Left lung (tissue), 10 donors: ENCODE data around the gene GATA1. TPM values are rescaled to one million over a fixed set of nuclear protein-coding genes. Genes with fewer than 3 reads are reported as not detected.

Source experiments
- ATAC-seq: fragments of 200-7000 bp; cut with Tn5 transposase; one replicate; pipeline ENCODE4 v1.9.1; 2020; ENCODE audit warnings: moderate library complexity
- DNase-seq, 4 donors: peaks; one replicate each; pipeline ENCODE4 v3.0.0-alpha.2; 2013 to 2020
- H3K27ac ChIP-seq, 2 donors: fragments of 200-600 bp; sonication (generic) in 1 of 2; one replicate each; pipeline versions ENCODE4 v1.5.0 to v1.8.0; 2020 to 2021
- H3K27me3 ChIP-seq, 2 donors: fragments of 200-600 bp; sonication (generic) in 1 of 2; one replicate each; pipeline versions ENCODE4 v1.5.0 to v1.8.0; 2020 to 2021
- H3K36me3 ChIP-seq, 2 donors: fragments of 200-600 bp; sonication (generic) in 1 of 2; one replicate each; pipeline versions ENCODE4 v1.5.0 to v1.8.0; 2020 to 2021
- H3K4me1 ChIP-seq, 2 donors: fragments of 200-600 bp; one replicate each; pipeline ENCODE4 v1.8.0; 2021
- H3K4me3 ChIP-seq, 2 donors: fragments of 200-600 bp; sonication (generic) in 1 of 2; one replicate each; pipeline versions ENCODE4 v1.5.0 to v1.8.0; 2020 to 2021; ENCODE audit warnings: mild to moderate bottlenecking in 1 of 2
- H3K9me3 ChIP-seq, 2 donors: fragments of 200-600 bp; sonication (generic) in 1 of 2; one replicate each; pipeline versions ENCODE4 v1.5.0 to v1.8.0; 2020 to 2021
- intact Hi-C, 2 donors: fragments of 100-400 bp; cut with DNase I; formaldehyde crosslinking; loops; one replicate each; pipeline versions ENCODE4 v1.11.2 to v1.14.2; 2022
- polyA plus RNA-seq, 6 donors: library from polyadenylated mRNA; unstranded; fragments of 120-200 nt; gene quantifications; one replicate each; pipeline ENCODE4 v1.2.1, GENCODE V29; 2013; ENCODE audit not compliant: insufficient read length in 6 of 6
- total RNA-seq, 2 donors: library from RNA; stranded (reverse); fragmentation: NEBNext Ultra II Directional; extraction: Animal tissue kit (Norgen Biotek cat#: 25700); gene quantifications; one replicate each; pipeline ENCODE4 v1.2.1, GENCODE V29; 2021
- TF ChIP-seq, protein P1 (sequence below), 2 donors: fragments of 200-600 bp; sonication (generic) in 1 of 2; IDR thresholded peaks; one replicate each; pipeline versions ENCODE4 v1.5.0 to v1.8.0; 2021; ENCODE audit warnings: antibody characterized with exemption in 2 of 2
- donor health status: DM: no; HTN: yes; CAD: no.
- donor health status: DM: no; HTN: no; CAD: no.

The GATA1 gene
- total and polyA plus RNA-seq, 8 donors = 0.47 to 1.3 (median 0.77) TPM

DNA sequence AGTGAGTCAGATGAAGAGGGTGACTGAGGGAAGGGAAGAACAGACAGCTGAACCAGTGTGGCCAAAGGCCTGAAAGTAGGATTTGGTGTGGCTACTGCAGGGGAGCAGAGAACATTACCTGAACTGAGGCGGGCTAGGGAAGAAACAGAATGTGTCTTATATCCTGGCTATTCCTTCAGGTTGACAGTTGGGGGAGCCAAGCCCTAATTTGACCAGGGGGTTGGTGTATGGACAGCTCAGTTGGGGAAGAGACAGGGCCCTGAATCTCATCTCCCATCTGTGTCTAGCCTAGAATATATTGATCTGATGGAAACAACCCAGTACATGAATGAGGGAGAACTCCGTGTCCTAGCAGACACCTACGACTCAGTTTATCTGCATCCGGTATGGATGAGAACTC is 19.7 kb downstream of the GATA1 start:
- intact Hi-C loops = no loop called here
- DNase-seq (no peak), ATAC-seq (no peak)
- H3K27ac ChIP-seq = no peak overlapping the region
- no peaks in the 10 kb centered on the region for H3K27me3 ChIP-seq
- no peak overlapping the region for H3K4me3 ChIP-seq
- peaks cover 0 to 14% of the 10 kb centered on the region in 2 donors for H3K36me3 ChIP-seq
- no peaks in the 10 kb centered on the region for H3K9me3 ChIP-seq
- TF ChIP-seq, protein P1, sequence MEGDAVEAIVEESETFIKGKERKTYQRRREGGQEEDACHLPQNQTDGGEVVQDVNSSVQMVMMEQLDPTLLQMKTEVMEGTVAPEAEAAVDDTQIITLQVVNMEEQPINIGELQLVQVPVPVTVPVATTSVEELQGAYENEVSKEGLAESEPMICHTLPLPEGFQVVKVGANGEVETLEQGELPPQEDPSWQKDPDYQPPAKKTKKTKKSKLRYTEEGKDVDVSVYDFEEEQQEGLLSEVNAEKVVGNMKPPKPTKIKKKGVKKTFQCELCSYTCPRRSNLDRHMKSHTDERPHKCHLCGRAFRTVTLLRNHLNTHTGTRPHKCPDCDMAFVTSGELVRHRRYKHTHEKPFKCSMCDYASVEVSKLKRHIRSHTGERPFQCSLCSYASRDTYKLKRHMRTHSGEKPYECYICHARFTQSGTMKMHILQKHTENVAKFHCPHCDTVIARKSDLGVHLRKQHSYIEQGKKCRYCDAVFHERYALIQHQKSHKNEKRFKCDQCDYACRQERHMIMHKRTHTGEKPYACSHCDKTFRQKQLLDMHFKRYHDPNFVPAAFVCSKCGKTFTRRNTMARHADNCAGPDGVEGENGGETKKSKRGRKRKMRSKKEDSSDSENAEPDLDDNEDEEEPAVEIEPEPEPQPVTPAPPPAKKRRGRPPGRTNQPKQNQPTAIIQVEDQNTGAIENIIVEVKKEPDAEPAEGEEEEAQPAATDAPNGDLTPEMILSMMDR (IDR thresholded peaks at IDR 0.05) = no peak
- no peaks in the 10 kb centered on the region for H3K4me1 ChIP-seq

GRCh38 chrX:48813644-48814043 is 27.3 kb downstream of the GATA1 start:
- TF ChIP-seq, protein P1 (IDR thresholded peaks at IDR 0.05) = no peak
- Histone ChIP-seq H3K36me3 (peaks cover 0 to 53% of the 10 kb centered on the region in 2 donors), H3K4me3 (no peak overlapping the region), H3K9me3 (no peaks in the 10 kb centered on the region), H3K27me3 (no peaks in the 10 kb centered on the region), H3K4me1 (no peaks in the 10 kb centered on the region), H3K27ac (no peak overlapping the region)
- ATAC-seq = peak; percentile 27
- intact Hi-C loops = no loop called here
- no peak for DNase-seq

GRCh38 chrX:48814722-48815121 is 28.3 kb downstream of the GATA1 start:
- Histone ChIP-seq H3K27me3 (no peaks in the 10 kb centered on the region), H3K4me3 (no peak overlapping the region), H3K9me3 (no peaks in the 10 kb centered on the region), H3K27ac (no peak overlapping the region), H3K4me1 (no peaks in the 10 kb centered on the region), H3K36me3 (peaks cover 0 to 59% of the 10 kb centered on the region in 2 donors)
- ATAC-seq (no peak), DNase-seq (no peak)
- TF ChIP-seq, protein P1 (IDR thresholded peaks at IDR 0.05) = no peak
- intact Hi-C loops = no loop called here

DNA sequence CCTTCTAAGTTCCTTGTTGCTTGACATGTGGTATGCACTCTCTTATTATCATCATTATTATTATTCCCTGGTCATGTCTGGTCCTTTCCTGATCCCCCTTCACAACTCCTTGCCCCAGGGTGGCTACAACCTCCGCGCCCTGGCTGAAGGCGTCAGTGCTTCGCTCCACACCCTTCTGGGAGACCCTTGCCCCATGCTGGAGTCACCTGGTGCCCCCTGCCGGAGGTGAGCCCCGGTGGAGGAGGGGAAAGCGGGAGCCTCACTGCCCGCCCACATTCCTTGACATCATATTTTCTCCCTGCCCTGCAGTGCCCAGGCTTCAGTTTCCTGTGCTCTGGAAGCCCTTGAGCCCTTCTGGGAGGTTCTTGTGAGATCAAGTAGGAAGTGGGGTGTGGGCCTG is 28.9 kb downstream of the GATA1 start:
- peaks cover 0 to 65% of the 10 kb centered on the region in 2 donors for H3K36me3 ChIP-seq
- DNase-seq (no peak), ATAC-seq (no peak)
- intact Hi-C loops = no loop called here
- no peak overlapping the region for H3K4me3 ChIP-seq
- H3K27ac ChIP-seq = no peak overlapping the region
- no peaks in the 10 kb centered on the region for H3K27me3 ChIP-seq
- TF ChIP-seq, protein P1 (IDR thresholded peaks at IDR 0.05) = no peak
- no peaks in the 10 kb centered on the region for H3K4me1 ChIP-seq
- H3K9me3 ChIP-seq = no peaks in the 10 kb centered on the region

- H3K4me3 ChIP-seq = no peak overlapping the region
- ATAC-seq (no peak), DNase-seq (no peak)
- no peaks in the 10 kb centered on the region for H3K4me1 ChIP-seq
- H3K36me3 ChIP-seq = peaks cover 0 to 60% of the 10 kb centered on the region in 2 donors
- H3K9me3 ChIP-seq = no peaks in the 10 kb centered on the region
- no peak overlapping the region for H3K27ac ChIP-seq
- H3K27me3 ChIP-seq = no peaks in the 10 kb centered on the region
- TF ChIP-seq, protein P1 (IDR thresholded peaks at IDR 0.05) = no peak
- intact Hi-C loops = no loop called here
Observed at GRCh38 chrX:48816014-48816810, 29.8 kb downstream of the GATA1 start.
